ENCODE measurements around the gene VPS41. TPM values are rescaled to one million over a fixed set of nuclear protein-coding genes. Genes with fewer than 3 reads are reported as not detected.
"Not testable (repeated sequence)": the region's sequence is repeated elsewhere in the genome, so short reads cannot be mapped to it uniquely, and the experiment has no call there.

The VPS41 gene
- total RNA-seq, 1 donor from 2014 or later: 38.6 TPM

GRCh38 chr7:38872202-38872601, 36.8 kb downstream of the VPS41 start:
- DNase-seq (ENCODE audit: missing footprints) (no peak), ATAC-seq (no peak)
- intact Hi-C loops (cut with DNase I): no loop called here

- DNase-seq (ENCODE audit: missing footprints) (no peak), ATAC-seq (no peak)
- intact Hi-C loops (cut with DNase I): no loop called here
Observed at GRCh38 chr7:38870147-38870546, 38.8 kb downstream of the VPS41 start.

- intact Hi-C loops (cut with DNase I): no loop called here
- ATAC-seq: no peak
- no peak for DNase-seq (ENCODE audit: missing footprints)
Observed at GRCh38 chr7:38863601-38864291, 45.2 kb downstream of the VPS41 start.

DNA sequence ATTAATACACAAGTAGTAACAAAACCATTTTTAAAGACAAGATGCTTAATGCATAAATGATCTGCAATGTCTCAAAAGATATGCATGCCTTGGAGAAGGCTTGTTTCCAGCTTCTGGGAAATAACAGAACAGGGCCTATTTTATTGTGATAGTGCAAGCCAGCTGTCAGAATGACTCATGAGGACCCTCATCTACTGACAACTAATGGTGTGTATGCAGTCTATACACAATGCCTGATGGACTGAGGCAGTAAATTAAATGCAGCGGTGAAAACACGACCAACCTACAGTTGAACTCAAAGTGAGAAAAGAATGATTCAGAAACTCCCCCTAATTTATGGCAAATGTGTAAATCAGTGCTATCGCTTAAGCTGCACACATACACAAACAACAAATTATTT, 46.3 kb downstream of the VPS41 start:
- DNase-seq (ENCODE audit: missing footprints): no peak
- no peak for ATAC-seq
- intact Hi-C loops (cut with DNase I): no loop called here

DNA sequence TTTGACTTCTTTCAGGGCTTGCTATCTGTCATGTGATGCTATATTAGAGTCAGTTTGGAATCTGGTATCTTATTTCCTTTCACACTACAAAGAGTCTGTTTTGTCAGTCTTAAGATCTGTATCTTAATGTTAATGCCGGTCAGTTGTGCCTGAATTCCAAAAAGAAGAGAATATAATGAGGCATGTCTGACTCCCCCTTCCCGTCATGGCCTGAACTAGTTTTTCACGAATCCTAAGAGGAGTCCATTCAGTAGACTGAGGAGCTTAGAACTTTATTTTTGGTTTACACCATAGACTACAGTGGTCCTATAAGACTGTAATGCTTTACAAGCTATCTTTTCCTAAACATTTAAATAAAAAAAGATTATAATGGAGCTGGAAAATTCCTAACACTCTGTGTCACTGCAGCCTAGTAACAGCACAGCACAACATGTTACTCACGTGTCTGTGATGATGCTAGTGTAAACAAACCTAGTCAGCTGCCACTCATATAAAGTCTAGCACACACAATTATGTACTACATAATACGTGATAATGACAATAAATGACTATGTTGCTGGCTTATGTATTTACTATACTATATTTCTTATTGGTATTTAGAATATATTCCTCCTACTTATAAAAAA, 50.6 kb downstream of the VPS41 start:
- intact Hi-C loops (cut with DNase I): no loop called here
- no peak for ATAC-seq
- DNase-seq (ENCODE audit: missing footprints): no peak

DNA sequence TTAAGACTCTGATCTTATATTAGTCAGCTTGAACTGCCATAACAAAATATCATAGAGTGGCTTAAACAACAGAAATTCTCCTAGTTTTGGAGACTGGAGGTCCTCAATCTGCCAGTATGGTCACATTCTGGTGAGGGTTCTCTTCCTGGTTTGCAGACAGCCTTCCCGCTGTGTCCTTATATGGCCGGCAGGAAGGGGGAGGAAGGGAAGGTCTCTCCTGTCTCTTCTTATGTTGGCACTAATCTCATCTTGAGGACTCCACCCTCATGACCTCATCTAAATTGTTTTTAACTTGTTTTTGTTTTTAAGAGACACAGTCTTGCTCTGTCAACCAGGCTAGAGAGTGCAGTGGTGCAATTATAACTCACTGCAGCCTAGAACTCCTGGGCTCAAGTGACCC, 53.1 kb downstream of the VPS41 start:
- intact Hi-C loops (cut with DNase I): no loop called here
- no peak for DNase-seq (ENCODE audit: missing footprints)
- ATAC-seq: no peak

- no peak for ATAC-seq
- no peak for DNase-seq (ENCODE audit: missing footprints)
- intact Hi-C loops (cut with DNase I): no loop called here
Observed at GRCh38 chr7:38855386-38855785, 53.6 kb downstream of the VPS41 start.

DNA sequence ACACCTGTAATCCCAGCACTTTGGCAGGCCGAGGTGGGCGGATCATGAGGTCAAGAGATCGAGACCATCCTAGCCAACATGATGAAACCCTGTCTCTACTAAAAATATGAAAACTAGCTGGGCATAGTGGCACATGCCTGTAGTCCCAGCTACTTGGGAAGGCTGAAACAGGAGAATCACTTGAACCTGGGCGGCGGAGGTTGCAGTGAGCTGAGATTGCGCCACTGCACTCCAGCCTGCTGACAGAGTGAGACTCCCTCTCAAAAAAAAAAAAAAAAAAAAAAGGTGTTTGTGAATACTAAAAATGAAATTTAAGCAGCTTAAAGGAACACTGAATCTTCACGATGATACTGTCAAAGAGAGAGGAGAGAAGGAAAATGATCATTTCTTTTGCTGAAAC, 54.0 kb downstream of the VPS41 start:
- DNase-seq (ENCODE audit: missing footprints); ATAC-seq; intact Hi-C loops (cut with DNase I): not testable (repeated sequence)

DNA sequence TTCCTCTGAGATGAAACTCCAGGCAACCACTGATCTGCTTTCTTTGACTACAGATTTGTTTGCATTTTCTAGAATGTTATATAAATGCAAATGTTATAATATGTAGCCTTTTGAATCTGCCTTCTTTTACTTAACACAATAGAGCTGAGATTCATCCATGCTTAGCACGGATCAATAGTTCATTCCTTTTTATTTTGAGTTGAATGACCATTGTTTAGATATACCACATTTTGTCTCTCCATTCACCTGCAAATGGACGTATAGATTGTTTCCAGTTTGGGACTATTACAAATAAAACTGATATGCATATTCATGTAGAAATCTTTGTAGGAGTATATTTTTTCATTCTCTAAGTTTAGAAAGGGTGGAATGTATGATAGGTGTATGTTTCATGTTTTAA, 57.7 kb downstream of the VPS41 start:
- DNase-seq (ENCODE audit: missing footprints): no peak
- ATAC-seq: no peak
- intact Hi-C loops (cut with DNase I): no loop called here

GRCh38 chr7:38846280-38846679, 62.7 kb downstream of the VPS41 start:
- ATAC-seq: no peak
- intact Hi-C loops (cut with DNase I): no loop called here
- no peak for DNase-seq (ENCODE audit: missing footprints)

DNA sequence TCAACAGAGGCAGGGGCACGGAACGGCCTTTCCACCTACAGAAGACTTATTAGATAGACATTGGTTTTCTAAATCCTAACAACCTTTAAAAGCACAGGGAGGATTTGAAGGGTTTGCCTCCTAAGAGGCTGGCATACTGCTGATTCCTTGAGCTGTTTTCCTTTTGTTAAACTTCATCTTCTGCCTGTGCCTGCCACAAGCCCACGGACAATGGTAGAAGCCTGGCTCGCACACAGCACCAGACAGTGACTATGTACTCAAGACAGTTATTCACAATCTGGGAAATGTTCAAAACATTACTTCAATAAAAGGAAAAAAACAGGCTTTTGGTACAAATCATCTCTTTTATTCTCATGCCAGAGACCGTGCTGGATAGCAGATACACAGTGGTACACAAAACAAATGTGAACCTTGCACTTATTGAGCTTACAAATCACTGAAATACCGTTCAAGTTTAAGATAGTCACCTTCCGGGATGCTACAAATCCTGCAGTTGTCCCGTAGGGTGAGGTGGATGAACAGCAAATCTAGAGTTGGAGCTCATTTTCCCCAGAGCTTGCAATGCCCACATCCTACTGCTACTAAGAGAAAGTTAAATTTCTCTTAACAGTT, 63.9 kb downstream of the VPS41 start:
- intact Hi-C loops (cut with DNase I): no loop called here
- ATAC-seq: no peak
- no peak for DNase-seq (ENCODE audit: missing footprints)

- ATAC-seq (no peak), DNase-seq (ENCODE audit: missing footprints) (no peak)
- intact Hi-C loops (cut with DNase I): no loop called here
Observed at GRCh38 chr7:38842746-38843145, 66.2 kb downstream of the VPS41 start.

DNA sequence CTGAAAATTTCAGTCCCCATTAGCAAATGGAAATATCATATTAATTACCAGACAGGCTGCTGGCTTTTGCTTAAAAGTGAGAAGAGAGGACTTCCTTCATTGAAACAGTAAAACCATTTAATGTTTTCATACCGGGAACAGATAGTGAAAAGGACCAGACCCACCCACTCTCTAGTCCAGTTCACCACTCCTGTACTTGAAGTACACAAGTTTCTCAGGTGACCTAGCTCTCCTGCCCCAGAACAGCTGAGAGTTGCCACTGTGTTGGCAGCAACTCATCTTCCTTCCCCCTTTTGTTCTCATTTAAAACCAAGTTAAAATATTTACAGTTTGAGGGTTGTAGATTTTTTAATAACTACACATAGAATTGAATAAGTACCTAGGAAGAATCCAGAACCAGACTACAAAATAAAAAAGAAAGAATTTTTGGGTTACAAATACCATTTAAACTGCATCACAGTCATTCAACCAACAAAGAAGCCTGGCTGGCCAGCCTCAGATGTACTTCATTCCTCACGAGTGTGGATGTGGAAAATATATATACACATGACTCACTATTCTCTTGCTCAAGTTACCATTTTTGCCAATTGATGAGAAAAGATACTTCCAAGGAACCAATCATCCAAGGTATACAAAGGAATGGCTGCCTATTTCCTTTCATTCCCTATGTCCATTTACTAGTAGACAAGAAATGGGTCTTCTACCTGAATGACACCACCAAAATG, 68.1 kb downstream of the VPS41 start:
- no peak for DNase-seq (ENCODE audit: missing footprints)
- intact Hi-C loops (cut with DNase I): no loop called here
- ATAC-seq: no peak

DNA sequence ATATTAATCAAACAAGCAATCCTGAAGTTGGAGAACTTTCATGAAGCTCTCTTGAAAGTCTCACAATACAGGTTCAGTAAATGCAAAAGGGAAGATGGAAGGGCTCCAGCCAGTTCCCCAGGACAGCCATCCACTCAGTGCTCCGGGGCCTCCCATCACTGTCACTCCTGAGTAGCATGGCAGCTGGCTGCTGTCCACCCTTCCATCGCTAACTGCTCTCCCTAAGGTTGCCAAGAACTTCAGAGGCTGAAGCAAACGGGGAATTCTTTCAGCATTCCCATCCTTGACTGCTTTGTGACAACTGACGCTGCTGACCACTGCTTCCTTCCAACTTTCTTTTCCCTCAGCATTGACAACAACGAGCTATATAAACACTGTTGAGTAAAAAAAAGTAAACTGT, 69.1 kb downstream of the VPS41 start:
- ATAC-seq: peak; percentile 92
- intact Hi-C loops (cut with DNase I): no loop called here
- peak; percentile 82 for DNase-seq (ENCODE audit: missing footprints)

- no peak for DNase-seq (ENCODE audit: missing footprints)
Observed at GRCh38 chr7:38838725-38839385, 70.1 kb downstream of the VPS41 start.

DNA sequence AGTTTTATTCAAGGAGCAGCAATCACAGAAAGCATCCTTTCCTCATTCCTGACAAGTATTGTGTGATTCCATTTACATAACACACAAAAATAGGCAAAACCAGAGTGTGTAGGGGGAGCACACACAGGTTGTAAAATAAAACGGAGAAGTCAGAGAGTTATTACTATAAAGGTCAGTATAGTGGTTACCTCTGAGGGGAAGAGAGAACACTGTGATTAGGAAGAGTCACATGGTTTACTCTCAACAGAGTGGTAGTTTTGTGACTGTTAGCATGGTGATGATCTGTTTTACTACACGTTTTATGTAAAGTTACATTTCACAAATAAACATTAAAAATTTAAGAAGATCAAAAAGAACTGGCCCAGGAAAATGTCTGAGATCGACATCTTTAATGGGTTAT, 74.6 kb downstream of the VPS41 start:
- no peak for DNase-seq (ENCODE audit: missing footprints)
- ATAC-seq: no peak
- intact Hi-C loops (cut with DNase I): no loop called here

More at GRCh38 chr7:38838725-38839385, 70.1 kb downstream of the VPS41 start:
- no peak for ATAC-seq
- intact Hi-C loops (cut with DNase I): no loop called here

- ATAC-seq (no peak), DNase-seq (ENCODE audit: missing footprints) (no peak)
- intact Hi-C loops (cut with DNase I): no loop called here
Observed at GRCh38 chr7:38833329-38833728, 75.7 kb downstream of the VPS41 start.

- intact Hi-C loops (cut with DNase I): no loop called here
- DNase-seq (ENCODE audit: missing footprints) (no peak), ATAC-seq (no peak)
Observed at GRCh38 chr7:38831259-38831996, 77.6 kb downstream of the VPS41 start.

- intact Hi-C loops (cut with DNase I): no loop called here
- no peak for DNase-seq (ENCODE audit: missing footprints)
- no peak for ATAC-seq
Observed at GRCh38 chr7:38830826-38831225, 78.2 kb downstream of the VPS41 start.

Measured in Right ventricle myocardium inferior (tissue), 1 donor.